Endothelial cell of umbilical vein (primary cell): Measurements from ENCODE around the gene C14orf39. TPM values are rescaled to one million over a fixed set of nuclear protein-coding genes. Genes with fewer than 3 reads are reported as not detected.

Experiments
- BruUV-seq: library from RNA; stranded (reverse); fragments of 400-500 nt; replicated peaks from 2 replicates; lab custom pipeline; 2021; lab: Mats Ljungman, UMichigan
- CTCF ChIA-PET: fragments of 300-600, 350-600 bp; sonication (Branson Sonifier 250); formaldehyde crosslinking; loops from one replicate; lab custom pipeline; 2021; ENCODE audit warnings: antibody characterized with exemption, inconsistent platforms; lab: Charles Lee
- POLR2A ChIA-PET: fragments of 300-600, 350-600 bp; sonication (Branson Sonifier 250); formaldehyde crosslinking; loops from one replicate; lab custom pipeline; 2021; ENCODE audit warnings: antibody characterized with exemption, inconsistent platforms; lab: Charles Lee
- DNase-seq: peaks from one replicate; pipeline ENCODE4 v3.0.0-alpha.2; 2011; ENCODE audit warnings: low read depth, low spot score
- FAIRE-seq: peaks from 2 replicates; lab custom pipeline; 2011; peaks lifted over from hg19 to GRCh38; lab: Jason Lieb, UNC
- H2AFZ ChIP-seq: 2 replicates; pipeline ENCODE4 v1.6.0; 2012; ENCODE audit warnings: low read depth, low read length, control low read depth, inconsistent platforms
- H3K27ac ChIP-seq: 2 replicates; pipeline ENCODE4 v1.5.1; 2011; ENCODE audit warnings: low read depth, mild to moderate bottlenecking, control low read depth, low read length, moderate library complexity; ENCODE audit not compliant: insufficient read depth
- H3K27me3 ChIP-seq, 2 experiments: 2 replicates each; pipeline versions ENCODE4 v1.6.0 to v1.6.1; 2011; ENCODE audit warnings: low read length in 2 of 2, mixed read lengths in 1 of 2; ENCODE audit not compliant: control insufficient read depth in 2 of 2, insufficient read depth in 2 of 2
- H3K36me3 ChIP-seq, 2 experiments: 2 replicates in 1 of 2; 3 replicates in 1 of 2; pipeline ENCODE4 v1.5.1; 2011; ENCODE audit warnings: low read length in 2 of 2, mild to moderate bottlenecking in 1 of 2, moderate library complexity in 1 of 2; ENCODE audit not compliant: control insufficient read depth in 2 of 2, insufficient read depth in 2 of 2; ENCODE audit errors: extremely low read depth in 1 of 2
- H3K4me1 ChIP-seq: 3 replicates; pipeline ENCODE4 v1.5.1; 2011; ENCODE audit warnings: mild to moderate bottlenecking, low read length; ENCODE audit not compliant: control insufficient read depth, insufficient read depth; ENCODE audit errors: extremely low read depth
- H3K4me2 ChIP-seq: 2 replicates; pipeline ENCODE4 v1.6.1; 2011; ENCODE audit warnings: low read length, control low read depth, mixed read lengths; ENCODE audit not compliant: insufficient read depth
- H3K4me3 ChIP-seq, 3 experiments: fragments of 200-600 bp in 1 of 3; sonication (generic), shearing (Covaris generic) in 1 of 3; replicated peaks in 1 of 3; 2 replicates each; pipeline ENCODE4 v1.5.1; 2011 to 2016; ENCODE audit warnings: control low read depth in 3 of 3, low read length in 3 of 3, mild to moderate bottlenecking in 2 of 3, inconsistent platforms in 1 of 3, low read depth in 1 of 3, moderate library complexity in 1 of 3; ENCODE audit not compliant: insufficient read depth in 1 of 3
- H3K79me2 ChIP-seq: 2 replicates; pipeline ENCODE4 v1.6.0; 2012; ENCODE audit warnings: low read length, inconsistent platforms; ENCODE audit not compliant: control insufficient read depth, insufficient read depth
- H3K9ac ChIP-seq: replicated peaks from 2 replicates; pipeline ENCODE3; 2011; ENCODE audit warnings: low read length, control low read depth; ENCODE audit not compliant: insufficient read depth; ENCODE audit errors: extremely low read depth
- H3K9me1 ChIP-seq: replicated peaks from 3 replicates; pipeline ENCODE4 v1.6.0; 2011; ENCODE audit warnings: mild to moderate bottlenecking, low read length; ENCODE audit not compliant: control insufficient read depth, insufficient read depth; ENCODE audit errors: extremely low read depth
- H3K9me3 ChIP-seq: replicated peaks from 2 replicates; pipeline ENCODE4 v1.5.1; 2012; ENCODE audit warnings: low read length, inconsistent platforms; ENCODE audit not compliant: control insufficient read depth, insufficient read depth
- H4K20me1 ChIP-seq: replicated peaks from 2 replicates; pipeline ENCODE3; 2011; ENCODE audit warnings: mild to moderate bottlenecking, low read length; ENCODE audit not compliant: control insufficient read depth, insufficient read depth; ENCODE audit errors: extremely low read depth
- EZH2 ChIP-seq: IDR thresholded peaks from 2 replicates; pipeline ENCODE4 v1.6.1; 2012; ENCODE audit warnings: borderline replicate concordance, low read depth, mild to moderate bottlenecking, moderate library complexity, low read length, inconsistent platforms; ENCODE audit not compliant: severe bottlenecking
- FOS ChIP-seq: IDR thresholded peaks from 2 replicates; pipeline ENCODE4 v1.6.1; 2011; ENCODE audit warnings: mild to moderate bottlenecking, low read length, moderate library complexity, borderline replicate concordance; ENCODE audit not compliant: insufficient read depth
- GATA2 ChIP-seq: IDR thresholded peaks from 2 replicates; pipeline ENCODE4 v1.7.0; 2011; ENCODE audit warnings: low read depth, mild to moderate bottlenecking, moderate library complexity, mixed read lengths, low read length; ENCODE audit not compliant: insufficient read length, insufficient read depth
- JUN ChIP-seq: IDR thresholded peaks from 2 replicates; pipeline ENCODE4 v1.6.1; 2011; ENCODE audit warnings: borderline replicate concordance, low read depth; ENCODE audit not compliant: insufficient read length, insufficient read depth
- MAX ChIP-seq: IDR thresholded peaks from 2 replicates; pipeline ENCODE4 v1.6.1; 2011; ENCODE audit not compliant: insufficient read depth, insufficient read length
- MYC ChIP-seq: IDR thresholded peaks from one replicate; pipeline ENCODE4 v1.6.1; 2011; ENCODE audit warnings: mild to moderate bottlenecking, low read depth, low read length
- POLR2A ChIP-seq: IDR thresholded peaks from 2 replicates; pipeline ENCODE4 v1.6.1; 2012; ENCODE audit warnings: low read depth, mild to moderate bottlenecking, control low read depth, low read length
- POLR2AphosphoS5 ChIP-seq: IDR thresholded peaks from 2 replicates; pipeline ENCODE4 v1.6.1; 2012; ENCODE audit warnings: low read depth, mild to moderate bottlenecking, control low read depth, low read length, moderate library complexity; ENCODE audit not compliant: insufficient read depth
- dilution Hi-C: fragments of 300-500 bp; cut with MboI; formaldehyde crosslinking; loops from one replicate; pipeline ENCODE4 v1.15.0; 2019; ENCODE audit warnings: low sequenced_read_pairs; ENCODE audit not compliant: extremely low pct_ligation_motif_present
- intact Hi-C: fragments of 100-400 bp; cut with micrococcal nuclease; formaldehyde crosslinking; loops from one replicate; pipeline ENCODE4 v1.10.0; 2022
- polyA plus RNA-seq, 4 experiments: library from polyadenylated mRNA; depleted of rRNA in 3 of 4; stranded (reverse) in 3 of 4; unstranded in 1 of 4; fragments of >200 nt; gene quantifications; 2 replicates each; pipeline versions ENCODE4 v1.2.1 to v1.2.3, GENCODE V29; 2011 to 2012; ENCODE audit warnings: missing spikeins in 1 of 4
- total RNA-seq: library from RNA; stranded (reverse); gene quantifications from 2 replicates; pipeline ENCODE4 v1.2.3, GENCODE V29; 2021
- TF ChIP-seq, protein P1 (sequence below), 2 donors: IDR thresholded peaks; 1 replicate in 1 of 2; 2 replicates in 1 of 2; pipeline ENCODE4 v1.5.1; 2011; ENCODE audit warnings: low read length in 2 of 2, mild to moderate bottlenecking in 2 of 2, moderate library complexity in 2 of 2, control low read depth in 1 of 2, inconsistent platforms in 1 of 2, low read depth in 1 of 2; ENCODE audit not compliant: insufficient read depth in 1 of 2; ENCODE audit errors: extremely low read depth in 1 of 2

C14orf39 gene
- total and polyA plus RNA-seq, 2 donors (not counting 3 experiments of a cell fraction or from before 2014, with no cell fraction given), result not detected

DNA sequence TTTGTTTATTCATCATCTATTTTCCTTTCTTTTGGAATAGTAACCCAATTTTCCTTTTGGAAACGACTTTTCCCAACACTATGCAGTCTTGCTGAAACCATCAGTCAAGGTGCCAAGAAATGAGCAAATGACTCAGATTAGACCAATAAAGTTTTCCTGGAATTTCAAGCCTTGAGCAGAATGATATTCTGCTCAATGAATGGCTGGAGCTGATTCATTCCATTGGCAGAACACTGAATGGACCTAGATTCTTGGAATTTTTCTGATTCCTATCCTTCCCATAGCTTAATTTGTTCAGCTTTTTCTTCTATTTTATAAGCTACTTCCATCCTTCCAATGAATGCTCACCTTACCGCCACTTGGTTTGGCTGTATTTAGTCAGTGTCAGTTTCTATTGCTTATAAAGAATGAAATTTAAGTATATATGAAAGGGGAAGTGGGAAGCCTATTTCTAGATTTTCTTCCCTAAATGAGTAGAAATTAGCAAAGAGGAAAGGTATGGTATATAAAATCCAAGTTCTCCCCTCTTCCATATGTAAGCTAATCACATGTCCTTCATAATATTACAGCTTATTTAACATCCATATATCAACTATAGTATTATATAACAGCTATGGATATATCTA lies 89.0 kb downstream of the C14orf39 start:
- Histone ChIP-seq H4K20me1 (no peaks in the 10 kb centered on the region), H3K9me3 (no peaks in the 10 kb centered on the region), H3K4me2 (no peak overlapping the region), H3K9me1 (no peaks in the 10 kb centered on the region), H2AFZ (no peak overlapping the region), H3K9ac (no peak overlapping the region), H3K36me3 (no peaks in the 10 kb centered on the region), H3K27me3 (no peaks in the 10 kb centered on the region), H3K27ac (no peak overlapping the region), H3K79me2 (no peaks in the 10 kb centered on the region), H3K4me3 (no peak overlapping the region), H3K4me1 (no peaks in the 10 kb centered on the region)
- ChIA-PET POLR2A (no interaction called here), CTCF (no interaction called here)
- no peak for DNase-seq
- dilution Hi-C loops (no loop called here), intact Hi-C loops (no loop called here)
- TF ChIP-seq POLR2A, result no peak
- no peak for TF ChIP-seq JUN
- TF ChIP-seq, protein P1, sequence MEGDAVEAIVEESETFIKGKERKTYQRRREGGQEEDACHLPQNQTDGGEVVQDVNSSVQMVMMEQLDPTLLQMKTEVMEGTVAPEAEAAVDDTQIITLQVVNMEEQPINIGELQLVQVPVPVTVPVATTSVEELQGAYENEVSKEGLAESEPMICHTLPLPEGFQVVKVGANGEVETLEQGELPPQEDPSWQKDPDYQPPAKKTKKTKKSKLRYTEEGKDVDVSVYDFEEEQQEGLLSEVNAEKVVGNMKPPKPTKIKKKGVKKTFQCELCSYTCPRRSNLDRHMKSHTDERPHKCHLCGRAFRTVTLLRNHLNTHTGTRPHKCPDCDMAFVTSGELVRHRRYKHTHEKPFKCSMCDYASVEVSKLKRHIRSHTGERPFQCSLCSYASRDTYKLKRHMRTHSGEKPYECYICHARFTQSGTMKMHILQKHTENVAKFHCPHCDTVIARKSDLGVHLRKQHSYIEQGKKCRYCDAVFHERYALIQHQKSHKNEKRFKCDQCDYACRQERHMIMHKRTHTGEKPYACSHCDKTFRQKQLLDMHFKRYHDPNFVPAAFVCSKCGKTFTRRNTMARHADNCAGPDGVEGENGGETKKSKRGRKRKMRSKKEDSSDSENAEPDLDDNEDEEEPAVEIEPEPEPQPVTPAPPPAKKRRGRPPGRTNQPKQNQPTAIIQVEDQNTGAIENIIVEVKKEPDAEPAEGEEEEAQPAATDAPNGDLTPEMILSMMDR (IDR thresholded peaks at IDR 0.05; ENCODE audit: extremely low read depth in 1 of 2, insufficient read depth in 1 of 2, low read depth in 1 of 2, low read length in 2 of 2), result no peak
- no peak for TF ChIP-seq EZH2
- no peak for TF ChIP-seq GATA2
- TF ChIP-seq MAX, result no peak
- no peak for TF ChIP-seq MYC
- TF ChIP-seq POLR2AphosphoS5, result no peak
- no peak for TF ChIP-seq FOS
- no peak for FAIRE-seq
- no TSS peak for BruUV-seq

Other genes with a start within 250 kb of the C14orf39 start
- 33.9 and 36.4 TPM in 2 replicates for gene PPM1A, start 236.8 kb downstream of the C14orf39 start, total RNA-seq
- gene PPM1A, start 236.8 kb downstream of the C14orf39 start, polyA plus RNA-seq, result 8.1 and 14.1 TPM in 2 replicates
- not detected in 2 replicates for gene SIX6, start 23.1 kb upstream of the C14orf39 start, total RNA-seq
- not detected in 2 replicates for gene SIX6, start 23.1 kb upstream of the C14orf39 start, polyA plus RNA-seq
- 0.40 and 0.55 TPM in 2 replicates for gene SIX1, start 163.4 kb upstream of the C14orf39 start, total RNA-seq
- gene SIX1, start 163.4 kb upstream of the C14orf39 start, polyA plus RNA-seq, result 0.55 and 0.57 TPM in 2 replicates
- 4.7 and 7.5 TPM in 2 replicates for gene SIX4, start 238.3 kb upstream of the C14orf39 start, total RNA-seq
- gene SIX4, start 238.3 kb upstream of the C14orf39 start, polyA plus RNA-seq, result 1.8 and 2.1 TPM in 2 replicates
- gene MNAT1, start 248.7 kb upstream of the C14orf39 start, total RNA-seq, result 55.7 and 58.0 TPM in 2 replicates
- gene MNAT1, start 248.7 kb upstream of the C14orf39 start, polyA plus RNA-seq, result 32.9 and 35.7 TPM in 2 replicates